Thyroid gland (tissue), 4 donors: ENCODE results near the gene CEP120.

Source experiments
- POLR2A ChIP-seq, 2 donors: fragments of 450-650 bp; IDR thresholded peaks; one replicate each; pipeline ENCODE4 v1.6.1; 2017; ENCODE audit warnings: antibody characterized with exemption in 2 of 2, mild to moderate bottlenecking in 2 of 2, moderate library complexity in 1 of 2
- TF ChIP-seq, protein P1 (sequence below), 6 experiments: fragments of 200-600 bp in 3 of 6; fragments of 450-650 bp in 3 of 6; sonication (generic) in 3 of 6; IDR thresholded peaks; one replicate each; pipeline ENCODE4 v1.5.1; 2016 to 2019; ENCODE audit warnings: antibody characterized with exemption in 6 of 6, mild to moderate bottlenecking in 2 of 6, inconsistent platforms in 1 of 6, moderate library complexity in 1 of 6

DNA sequence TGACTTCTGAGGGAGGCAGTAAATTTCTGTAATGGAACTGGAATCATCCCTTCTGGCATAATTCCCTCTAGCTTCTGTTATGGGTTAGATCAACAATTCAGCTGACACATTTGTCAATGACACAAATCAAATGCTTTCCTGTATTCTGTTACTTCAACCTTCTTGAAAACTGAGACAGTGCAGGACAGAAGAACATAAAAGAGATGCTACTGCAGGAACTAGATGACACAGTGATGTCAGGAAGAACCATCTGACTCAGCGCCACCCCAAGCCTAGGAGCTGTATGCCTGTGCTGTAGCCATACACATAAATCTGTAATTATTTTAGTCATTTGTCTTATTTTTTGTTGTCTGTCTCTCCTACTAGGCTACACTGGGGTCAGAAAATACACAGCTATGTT is 18.2 kb upstream of the CEP120 start:
- TF ChIP-seq, protein P1, sequence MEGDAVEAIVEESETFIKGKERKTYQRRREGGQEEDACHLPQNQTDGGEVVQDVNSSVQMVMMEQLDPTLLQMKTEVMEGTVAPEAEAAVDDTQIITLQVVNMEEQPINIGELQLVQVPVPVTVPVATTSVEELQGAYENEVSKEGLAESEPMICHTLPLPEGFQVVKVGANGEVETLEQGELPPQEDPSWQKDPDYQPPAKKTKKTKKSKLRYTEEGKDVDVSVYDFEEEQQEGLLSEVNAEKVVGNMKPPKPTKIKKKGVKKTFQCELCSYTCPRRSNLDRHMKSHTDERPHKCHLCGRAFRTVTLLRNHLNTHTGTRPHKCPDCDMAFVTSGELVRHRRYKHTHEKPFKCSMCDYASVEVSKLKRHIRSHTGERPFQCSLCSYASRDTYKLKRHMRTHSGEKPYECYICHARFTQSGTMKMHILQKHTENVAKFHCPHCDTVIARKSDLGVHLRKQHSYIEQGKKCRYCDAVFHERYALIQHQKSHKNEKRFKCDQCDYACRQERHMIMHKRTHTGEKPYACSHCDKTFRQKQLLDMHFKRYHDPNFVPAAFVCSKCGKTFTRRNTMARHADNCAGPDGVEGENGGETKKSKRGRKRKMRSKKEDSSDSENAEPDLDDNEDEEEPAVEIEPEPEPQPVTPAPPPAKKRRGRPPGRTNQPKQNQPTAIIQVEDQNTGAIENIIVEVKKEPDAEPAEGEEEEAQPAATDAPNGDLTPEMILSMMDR (IDR thresholded peaks at IDR 0.05), result no peak
- TF ChIP-seq POLR2A (IDR thresholded peaks at IDR 0.05), result no peak
